ENCODE data around the gene DOHH.
"Not testable (repeated sequence)": the region's sequence is repeated elsewhere in the genome, so short reads cannot be mapped to it uniquely, and the experiment has no call there.

Gene DOHH

DNA sequence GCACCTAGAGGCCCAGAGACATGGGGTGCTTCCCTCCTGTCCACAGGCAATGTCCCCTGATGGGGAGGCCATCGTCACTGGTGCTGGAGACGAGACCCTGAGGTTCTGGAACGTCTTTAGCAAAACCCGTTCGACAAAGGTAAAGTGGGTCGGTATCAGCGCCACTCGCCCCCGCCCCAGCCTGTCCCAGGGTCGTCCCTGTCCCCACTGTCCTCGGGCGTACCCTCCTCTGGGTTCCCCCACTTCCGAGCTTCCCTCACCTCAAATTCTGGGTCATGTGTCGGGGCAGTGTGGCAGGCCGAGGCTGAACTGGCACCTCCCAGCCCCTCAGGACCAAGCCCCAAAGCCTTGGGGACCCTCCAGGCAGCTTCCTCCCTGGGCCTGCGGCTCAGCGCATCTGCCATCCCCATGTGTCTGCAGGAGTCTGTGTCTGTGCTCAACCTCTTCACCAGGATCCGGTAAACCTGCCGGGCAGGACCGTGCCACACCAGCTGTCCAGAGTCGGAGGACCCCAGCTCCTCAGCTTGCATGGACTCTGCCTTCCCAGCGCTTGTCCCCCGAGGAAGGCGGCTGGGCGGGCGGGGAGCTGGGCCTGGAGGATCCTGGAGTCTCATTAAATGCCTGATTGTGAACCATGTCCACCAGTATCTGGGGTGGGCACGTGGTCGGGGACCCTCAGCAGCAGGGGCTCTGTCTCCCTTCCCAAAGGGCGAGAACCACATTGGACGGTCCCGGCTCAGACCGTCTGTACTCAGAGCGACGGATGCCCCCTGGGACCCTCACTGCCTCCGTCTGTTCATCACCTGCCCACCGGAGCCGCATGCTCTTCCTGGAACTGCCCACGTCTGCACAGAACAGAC lies 34.1 kb upstream of the DOHH start:
- DNase-seq (ENCODE audit: low read depth): no peak

DNA sequence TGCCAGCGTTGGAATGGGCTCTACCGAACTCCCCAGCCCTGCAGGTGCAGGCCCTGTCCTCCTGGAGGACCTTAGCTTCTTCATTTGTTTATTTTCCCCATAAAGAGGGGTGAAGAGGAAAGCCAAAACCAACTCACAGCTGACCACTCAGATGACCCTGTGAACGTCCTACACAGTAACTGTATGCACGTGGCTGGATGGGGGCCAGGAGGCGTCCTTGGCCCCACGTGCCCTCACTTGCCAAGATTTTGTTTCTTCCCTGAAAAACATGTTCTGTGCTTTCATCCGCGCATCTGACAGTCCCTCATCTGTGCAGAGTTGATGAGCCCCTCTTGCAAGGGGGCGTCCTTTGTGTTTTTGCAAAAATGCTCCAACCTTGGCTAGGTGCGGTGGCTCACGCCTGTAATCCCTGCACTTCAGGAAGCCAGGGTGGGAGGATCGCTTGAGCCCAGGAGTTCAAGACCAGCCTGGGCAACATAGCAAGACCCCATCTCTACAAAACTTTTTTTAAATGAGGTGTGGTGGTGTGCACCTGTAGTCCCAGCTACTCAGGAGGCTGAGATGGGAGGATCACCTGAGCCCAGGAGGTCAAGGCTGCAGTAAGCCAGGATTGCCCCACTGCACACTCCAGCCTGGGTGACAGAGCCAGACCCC lies 33.2 kb upstream of the DOHH start:
- DNase-seq (ENCODE audit: low read depth): no peak

DNA sequence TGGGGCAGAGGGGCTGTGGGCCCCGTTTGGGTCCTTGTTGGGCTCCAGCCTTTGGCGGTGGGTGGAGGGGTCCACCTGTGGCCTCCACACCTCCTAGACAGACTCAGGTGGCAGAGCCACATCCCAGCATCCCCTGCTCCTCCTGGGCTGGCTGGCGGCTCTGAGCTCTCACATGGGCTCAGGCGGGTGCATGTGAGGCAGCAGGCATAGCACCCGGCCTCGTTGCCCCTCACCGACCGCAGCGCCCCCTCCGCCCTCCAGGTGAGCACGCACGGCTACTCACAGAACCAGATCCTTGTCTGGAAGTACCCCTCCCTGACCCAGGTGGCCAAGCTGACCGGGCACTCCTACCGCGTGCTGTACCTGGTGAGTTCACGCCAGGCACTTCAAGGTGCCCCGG lies 32.6 kb upstream of the DOHH start:
- DNase-seq (ENCODE audit: low read depth): no peak

DNA sequence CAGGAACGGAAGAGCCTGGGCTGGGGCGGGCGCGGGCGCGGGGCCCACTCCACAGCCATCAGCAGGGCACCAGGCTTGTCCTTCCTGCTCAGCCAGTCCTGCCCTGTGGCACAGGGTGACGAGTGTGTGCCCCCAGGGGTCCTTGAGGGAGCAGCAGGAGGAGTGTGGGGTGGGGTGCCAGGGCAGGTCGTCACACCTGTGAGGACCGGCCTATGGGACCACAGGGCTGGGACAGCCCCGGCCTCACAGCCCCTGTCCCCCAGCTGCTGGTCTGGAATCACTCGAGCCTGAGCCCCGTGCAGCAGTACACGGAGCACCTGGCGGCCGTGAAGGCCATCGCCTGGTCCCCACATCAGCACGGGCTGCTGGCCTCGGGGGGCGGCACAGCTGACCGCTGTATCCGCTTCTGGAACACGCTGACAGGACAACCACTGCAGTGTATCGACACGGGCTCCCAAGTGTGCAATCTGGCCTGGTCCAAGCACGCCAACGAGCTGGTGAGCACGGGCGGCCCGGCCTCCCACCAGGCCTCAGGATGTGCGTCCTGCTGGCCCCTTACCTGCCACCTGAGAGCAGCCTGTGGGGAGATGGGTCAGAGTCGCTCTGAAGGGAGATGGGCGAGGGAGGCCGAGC lies 31.8 kb upstream of the DOHH start:
- no peak for DNase-seq (ENCODE audit: low read depth)

DNA sequence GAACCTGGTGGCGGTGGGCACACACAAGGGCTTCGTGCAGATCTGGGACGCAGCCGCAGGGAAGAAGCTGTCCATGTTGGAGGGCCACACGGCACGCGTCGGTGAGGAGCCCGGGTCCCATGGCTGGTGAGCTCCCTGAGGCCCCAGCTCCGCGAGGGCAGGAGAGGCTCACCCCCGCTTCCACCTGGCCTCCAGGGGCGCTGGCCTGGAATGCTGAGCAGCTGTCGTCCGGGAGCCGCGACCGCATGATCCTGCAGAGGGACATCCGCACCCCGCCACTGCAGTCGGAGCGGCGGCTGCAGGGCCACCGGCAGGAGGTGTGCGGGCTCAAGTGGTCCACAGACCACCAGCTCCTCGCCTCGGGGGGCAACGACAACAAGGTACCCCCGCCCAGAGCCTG lies 31.2 kb upstream of the DOHH start:
- DNase-seq (ENCODE audit: low read depth): no peak

DNA sequence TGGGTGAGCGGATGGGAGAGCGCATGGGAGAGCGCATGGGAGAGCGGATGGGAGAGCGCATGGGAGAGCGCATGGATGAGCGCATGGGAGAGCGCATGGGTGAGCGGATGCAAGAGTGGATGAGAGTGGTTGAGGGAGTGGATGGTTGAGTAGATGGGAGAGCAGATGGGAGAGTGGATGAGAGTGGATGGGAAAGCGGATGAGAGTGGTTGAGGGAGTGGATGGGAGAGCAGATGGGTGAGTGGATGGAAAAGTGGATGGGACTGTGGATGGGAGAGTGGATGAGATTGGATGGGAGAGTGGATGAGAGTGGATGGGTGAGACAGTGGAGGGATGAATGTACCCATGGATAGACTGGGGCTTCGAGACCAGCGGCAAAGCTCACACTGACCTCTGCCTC lies 29.9 kb upstream of the DOHH start:
- DNase-seq (ENCODE audit: low read depth): no peak

DNA sequence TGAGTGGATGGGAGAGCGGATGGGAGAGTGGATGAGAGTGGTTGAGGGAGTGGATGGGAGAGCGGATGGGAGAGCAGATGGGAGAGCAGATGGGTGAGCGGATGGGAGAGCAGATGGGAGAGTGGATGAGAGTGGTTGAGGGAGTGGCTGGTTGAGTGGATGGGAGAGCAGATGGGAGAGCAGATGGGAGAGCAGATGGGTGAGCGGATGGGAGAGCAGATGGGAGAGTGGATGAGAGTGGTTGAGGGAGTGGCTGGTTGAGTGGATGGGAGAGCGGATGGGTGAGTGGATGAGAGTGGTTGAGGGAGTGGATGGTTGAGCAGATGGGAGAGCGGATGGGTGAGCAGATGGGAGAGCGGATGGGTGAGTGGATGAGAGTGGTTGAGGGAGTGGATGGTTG lies 28.8 kb upstream of the DOHH start:
- not testable (repeated sequence) for DNase-seq (ENCODE audit: low read depth)

DNA sequence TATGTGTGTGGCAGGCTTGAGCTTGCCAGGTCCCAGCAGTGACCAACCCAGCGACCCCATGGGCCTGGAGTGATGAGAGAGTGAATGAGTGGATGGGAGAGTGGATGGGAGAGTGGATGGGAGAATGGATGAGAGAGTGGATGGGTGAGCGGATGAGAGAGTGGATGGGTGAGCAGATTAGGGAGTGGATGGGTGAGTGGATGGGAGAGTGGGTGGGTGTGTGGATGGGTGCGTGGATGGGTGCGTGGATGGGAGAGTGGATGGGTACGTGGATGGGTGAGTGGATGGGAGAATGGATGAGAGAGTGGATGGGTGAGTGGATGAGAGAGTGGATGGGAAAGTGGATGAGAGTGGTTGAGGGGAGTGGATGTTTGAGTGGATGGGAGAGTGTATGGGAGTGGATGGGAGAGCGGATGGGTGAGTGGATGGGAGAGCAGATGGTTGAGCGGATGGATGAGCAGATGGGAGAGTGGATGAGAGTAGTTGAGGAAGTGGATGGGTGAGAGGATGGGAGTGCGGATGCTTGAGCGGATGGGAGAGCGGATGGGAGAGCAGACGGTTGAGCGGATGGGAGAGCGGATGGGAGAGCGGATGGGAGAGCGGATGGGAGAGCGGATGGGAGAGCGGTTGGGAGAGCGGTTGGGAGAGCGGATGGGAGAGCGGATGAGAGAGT lies 28.2 kb upstream of the DOHH start:
- no peak for DNase-seq (ENCODE audit: low read depth)

DNA sequence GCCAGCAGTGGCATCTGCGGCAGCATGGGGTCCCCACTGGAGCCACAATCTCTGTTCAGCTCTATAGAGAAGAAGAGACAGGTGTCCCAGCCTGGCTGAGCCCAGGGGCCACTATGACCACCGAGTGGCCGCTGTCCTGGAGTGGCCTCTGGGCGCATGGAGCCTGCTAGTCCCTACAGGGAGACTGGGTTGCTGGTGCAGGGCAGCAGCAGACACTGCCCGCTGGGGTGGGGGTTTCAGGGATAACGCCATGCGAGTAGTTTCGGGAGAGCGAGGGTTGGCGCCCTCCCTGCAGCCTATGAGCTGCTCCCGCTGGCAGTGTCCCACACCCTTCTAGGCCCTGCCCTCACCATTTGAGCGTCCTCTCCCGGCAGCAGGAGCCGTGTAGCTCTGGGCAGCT lies 27.6 kb upstream of the DOHH start:
- no peak for DNase-seq (ENCODE audit: low read depth)

DNA sequence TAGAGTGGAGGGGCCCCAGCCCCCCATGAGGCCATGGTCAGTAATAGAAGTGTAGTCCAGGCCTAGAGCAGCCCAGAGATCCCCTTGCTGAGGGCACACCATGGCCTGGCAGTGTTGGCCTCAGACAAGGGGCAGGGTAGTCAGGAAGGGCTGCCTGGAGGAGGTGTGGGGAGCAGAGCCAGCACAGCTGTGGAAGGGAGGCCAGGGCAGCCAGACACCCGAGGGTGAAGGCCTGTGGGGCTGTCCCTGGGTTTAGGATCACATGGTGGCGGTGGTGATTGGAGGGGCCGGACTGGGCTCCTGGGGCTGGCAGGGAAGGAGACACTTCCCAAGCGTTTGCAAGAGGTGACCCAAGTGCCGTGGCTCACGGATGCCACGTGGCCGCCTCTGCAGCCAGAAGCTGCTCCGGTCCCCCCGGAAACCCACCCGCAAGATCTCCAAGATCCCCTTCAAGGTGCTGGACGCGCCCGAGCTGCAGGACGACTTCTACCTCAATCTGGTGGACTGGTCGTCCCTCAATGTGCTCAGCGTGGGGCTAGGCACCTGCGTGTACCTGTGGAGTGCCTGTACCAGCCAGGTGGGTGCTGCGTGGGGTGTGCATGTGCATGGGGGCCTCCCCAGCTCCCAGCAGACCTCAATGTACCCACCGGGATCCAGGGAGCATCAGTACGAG lies 26.9 kb upstream of the DOHH start:
- DNase-seq (ENCODE audit: low read depth): no peak

DNA sequence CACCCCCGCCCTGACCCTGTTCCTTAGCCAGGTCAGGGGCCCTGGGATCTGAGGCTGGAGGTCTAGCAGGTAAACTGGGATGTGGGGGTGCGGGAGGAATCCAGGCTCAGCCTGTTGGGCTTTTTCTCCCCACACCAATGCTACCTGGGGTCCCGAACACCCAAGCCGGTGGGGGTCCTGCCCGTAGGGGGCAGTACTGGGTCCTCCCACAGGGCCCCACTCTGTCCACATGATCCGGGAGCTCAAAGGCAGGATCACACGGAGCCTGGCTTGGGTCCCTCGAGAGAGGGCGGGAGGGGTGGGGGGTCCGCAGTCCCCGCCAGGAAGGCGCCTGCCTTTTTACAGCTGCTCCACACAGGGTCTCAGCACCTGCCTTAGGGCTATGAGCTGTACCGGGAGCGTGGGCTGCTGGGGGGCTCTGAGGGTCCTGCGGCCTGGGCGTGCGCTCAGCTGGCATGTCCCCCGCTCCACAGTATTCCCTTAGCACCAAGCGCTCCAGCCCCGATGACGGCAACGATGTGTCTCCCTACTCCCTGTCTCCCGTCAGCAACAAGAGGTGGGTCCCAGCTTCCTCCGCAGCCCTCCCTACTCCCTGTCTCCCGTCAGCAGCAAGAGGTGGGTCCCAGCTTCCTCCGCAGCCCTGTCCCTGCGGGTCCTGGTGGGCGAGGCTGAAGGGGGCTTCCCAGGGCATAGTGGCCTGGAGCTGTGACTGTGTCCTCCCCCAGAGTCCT lies 26.2 kb upstream of the DOHH start:
- no peak for DNase-seq (ENCODE audit: low read depth)

DNA sequence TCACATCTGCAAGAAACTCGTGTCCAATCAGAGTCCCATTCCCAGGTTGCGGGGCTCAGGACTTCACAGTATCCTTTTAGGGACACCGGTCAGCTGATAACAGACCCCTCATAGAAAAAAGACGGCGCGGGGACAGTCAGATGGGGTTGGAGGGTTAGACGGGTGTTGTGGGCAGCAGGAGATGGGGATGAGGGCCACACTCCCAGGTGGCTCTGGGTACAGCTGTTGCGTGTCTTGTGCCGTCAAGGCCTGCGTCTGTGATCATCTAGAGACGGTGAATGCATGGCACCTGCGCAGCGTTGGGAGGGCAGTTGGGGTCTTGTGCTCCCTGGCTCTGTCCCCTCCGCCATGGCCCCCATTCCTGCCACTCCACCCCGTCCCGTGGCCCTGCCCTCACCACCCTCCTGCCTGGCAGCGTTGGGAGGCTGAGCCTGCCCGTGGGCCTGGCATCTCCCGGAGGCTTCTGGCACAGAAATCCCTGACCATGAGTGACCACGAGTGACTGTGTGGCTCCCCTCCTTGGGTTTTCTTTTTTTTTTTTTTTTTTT lies 24.5 kb upstream of the DOHH start:
- DNase-seq (ENCODE audit: low read depth): no peak

DNA sequence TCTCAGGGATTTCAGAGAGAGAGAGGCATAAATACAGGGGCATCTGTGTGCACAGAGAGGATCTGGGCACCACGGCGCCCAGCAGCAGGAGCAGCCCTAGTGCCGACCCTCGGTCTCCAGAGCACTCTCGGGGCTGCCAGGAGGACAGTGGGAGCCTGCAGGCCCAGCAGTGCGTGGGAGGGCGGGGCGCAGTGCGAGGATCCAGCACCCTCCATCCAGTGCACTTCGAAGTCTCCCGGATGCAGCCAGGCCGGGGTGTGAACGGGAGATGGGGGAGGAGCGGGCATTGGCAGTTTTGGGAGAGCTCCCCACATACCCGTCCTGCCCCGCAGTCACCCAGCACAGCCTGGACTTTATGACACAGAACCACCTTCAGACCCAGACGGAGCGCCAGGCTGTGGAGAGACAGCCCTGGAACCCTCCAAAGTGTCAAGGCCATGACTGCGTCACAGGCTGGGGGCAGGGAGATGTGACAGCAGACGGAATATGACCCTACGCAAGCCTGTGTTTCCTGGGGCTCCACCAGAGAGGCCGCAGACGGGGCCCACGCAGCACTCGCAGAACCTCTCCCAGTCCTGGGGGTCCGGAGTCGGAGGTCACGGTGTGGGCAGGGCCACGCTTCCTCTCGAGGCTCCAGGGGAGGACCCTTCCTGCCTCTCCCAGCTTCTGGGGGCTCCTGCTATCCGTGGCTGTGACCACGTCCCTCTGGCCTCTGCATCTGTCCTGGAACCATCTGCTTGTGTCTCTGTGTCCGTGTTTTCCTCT lies 23.8 kb upstream of the DOHH start:
- DNase-seq (ENCODE audit: low read depth): no peak

DNA sequence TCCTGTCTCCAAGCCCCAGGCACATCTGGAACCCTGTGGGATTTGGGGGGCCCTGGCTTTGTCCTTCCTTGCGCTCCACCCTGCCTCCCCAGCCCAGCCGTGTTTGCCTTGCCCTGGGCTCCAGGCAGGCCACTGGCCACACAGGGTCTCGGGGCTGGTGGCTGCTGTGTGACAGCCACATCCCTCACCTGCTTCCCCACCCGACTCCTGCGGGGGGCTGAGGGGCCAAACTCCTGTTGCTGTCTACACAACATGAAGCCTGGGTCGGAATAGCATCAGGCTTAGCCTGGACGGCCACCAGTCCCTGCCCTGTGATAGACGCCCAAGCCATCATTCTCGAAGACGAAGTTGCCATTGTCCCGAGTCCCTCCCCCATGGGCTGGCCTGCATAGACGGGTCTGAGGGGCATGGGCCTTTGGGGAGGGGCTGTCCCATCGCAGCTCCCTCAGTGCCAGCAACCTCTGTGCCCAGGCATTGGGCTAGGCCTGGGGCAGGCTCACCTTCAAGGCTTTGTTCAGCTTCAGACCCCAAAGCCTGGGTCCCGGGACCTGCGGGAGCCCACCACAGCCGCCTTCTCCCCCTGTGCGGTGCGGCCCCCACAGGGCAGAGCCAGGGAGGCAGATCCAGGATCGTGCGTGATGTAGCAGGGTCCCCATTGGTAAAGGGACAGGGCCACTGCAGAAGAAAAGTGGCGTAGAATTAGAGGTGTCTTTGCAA lies 23.0 kb upstream of the DOHH start:
- no peak for DNase-seq (ENCODE audit: low read depth)

DNA sequence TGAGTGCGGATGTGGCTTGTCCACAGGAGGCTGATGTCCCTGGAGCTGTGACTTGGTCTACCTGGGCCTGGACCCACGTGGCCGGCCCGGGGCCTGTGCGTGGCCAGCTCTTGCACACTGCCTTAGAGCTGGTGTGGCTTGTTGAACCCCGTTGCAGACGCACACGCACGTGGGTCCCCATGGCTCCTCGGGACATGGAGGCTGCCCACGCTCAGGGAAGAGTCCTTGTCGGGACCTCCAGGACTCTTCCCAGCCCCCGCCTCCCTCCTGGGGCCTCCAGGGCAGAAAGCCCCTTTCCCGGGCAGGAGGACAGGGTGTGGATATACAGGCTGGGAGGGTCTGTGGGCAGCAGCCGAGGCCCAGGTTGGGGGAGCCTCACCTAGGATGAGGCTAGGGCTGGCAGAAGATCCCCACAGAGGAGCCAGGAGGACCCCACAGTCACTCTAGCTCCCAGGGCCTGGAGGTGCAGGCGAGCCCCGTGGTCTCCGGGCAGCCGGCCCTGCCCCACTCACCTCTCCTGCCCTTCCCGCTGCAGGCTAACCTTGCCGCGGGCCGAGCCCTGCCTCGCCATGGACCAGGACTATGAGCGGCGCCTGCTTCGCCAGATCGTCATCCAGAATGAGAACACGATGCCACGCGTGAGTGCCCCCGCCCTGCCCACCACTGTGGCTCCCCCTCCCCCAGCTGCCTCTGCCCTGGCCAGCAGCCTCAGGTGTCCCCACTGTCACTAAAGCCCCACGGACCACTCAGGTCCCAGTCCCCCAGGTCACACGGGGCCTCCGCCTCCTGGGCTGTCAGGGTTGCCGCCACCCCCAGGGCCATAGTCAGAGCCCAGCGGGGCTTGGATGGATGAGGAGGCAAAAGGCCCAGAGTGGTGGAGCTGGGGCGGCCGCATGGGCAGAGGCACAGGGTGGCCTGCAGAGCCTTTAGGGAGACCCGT lies 22.2 kb upstream of the DOHH start:
- DNase-seq (ENCODE audit: low read depth): no peak

DNA sequence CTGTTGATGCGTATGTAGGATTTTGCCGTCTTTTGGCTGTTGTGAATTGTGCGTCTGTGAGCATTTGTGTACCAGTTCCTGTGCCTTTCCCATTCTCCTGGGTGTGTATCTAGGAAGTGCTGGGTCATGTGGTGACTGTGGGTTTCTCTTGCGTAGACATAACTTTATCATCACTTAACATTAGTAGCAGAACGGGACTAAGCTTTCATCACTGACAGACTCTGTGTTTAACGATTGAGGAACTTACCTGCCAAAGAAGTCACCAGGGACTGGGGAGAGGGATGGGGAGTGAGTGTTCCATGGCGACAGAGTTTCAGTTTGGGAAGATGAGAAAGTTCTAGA lies 20.6 kb upstream of the DOHH start:
- no peak for DNase-seq (ENCODE audit: low read depth)

DNA sequence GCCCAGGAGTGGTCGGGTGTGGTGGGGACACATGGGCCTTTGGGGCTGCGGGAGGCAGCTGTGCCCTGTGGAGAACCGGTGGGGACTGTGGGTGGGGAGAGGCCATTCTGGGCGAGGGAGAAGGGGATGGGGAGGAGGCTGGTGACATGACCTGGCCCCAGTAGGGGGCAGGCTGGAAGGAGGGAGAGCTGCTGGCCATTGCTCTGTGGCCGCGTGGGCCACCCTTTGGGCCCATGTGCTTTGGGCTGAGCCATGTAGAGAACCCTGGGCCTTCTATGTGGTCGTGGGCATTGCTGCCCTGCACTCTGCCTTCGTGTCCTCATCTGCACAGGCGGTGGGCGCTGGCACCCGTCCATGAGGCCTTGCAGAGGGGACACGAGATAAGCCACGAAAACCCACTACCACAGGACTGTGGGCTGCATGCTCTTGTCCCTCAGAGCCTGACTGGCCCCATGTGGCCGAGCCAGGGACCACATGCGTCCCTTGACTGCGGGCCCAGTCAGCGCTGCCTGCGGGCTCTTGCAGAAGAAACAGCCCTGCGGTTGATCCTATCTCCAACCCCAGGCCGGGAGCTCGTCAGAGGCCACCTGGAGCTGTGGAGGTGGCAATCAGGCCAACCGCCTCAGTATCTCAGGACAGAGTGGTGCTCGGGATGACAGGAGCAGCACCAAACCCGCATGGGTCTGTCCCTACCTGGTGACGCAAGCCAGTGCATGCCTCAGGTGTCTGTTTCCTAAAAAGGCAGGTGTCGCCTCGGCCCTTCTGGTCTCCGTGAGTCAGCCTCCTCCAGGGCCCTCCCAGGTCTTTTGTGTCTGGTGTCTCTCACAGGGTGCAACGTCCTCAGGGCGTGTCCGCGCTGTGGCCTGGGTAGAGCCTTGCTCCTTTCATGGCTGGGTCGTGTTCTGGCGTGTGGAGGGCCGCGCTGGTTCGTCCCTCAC lies 20.0 kb upstream of the DOHH start:
- DNase-seq (ENCODE audit: low read depth): no peak

DNA sequence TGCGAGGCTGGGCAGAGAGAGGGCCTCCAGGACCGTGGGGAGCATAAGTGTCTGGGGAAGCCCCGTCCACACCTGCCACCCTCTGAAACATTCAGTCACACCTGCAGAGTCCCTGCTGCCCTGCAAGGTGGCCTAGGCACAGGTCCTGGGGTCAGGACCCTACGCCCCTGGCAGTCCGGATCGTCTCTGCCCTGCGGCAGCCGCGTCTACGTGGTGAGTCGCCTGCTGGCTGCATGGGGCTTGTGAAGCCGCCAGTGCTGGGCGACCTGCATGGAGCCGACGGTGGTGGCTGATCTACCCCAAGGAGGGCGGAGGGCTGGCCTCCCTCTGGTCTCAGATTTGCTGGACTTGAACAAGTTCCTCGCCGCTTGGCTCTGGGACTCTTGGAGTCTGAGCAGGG lies 18.7 kb upstream of the DOHH start:
- no peak for DNase-seq (ENCODE audit: low read depth)

Data from HS-5 (cell line).